Stimulated activated CD8-positive, alpha-beta memory T cell treated with anti-CD3 and anti-CD28 coated beads, Interleukin-15, amount 100 ng/mL, for 48 hours (primary cell): ENCODE measurements around the gene LINC01488.

Source experiments
- DNase-seq, 2 donors: peaks; one replicate each; pipeline ENCODE4 v3.0.0-alpha.2; 2020; ENCODE audit warnings: low read depth in 2 of 2

Gene LINC01488

DNA sequence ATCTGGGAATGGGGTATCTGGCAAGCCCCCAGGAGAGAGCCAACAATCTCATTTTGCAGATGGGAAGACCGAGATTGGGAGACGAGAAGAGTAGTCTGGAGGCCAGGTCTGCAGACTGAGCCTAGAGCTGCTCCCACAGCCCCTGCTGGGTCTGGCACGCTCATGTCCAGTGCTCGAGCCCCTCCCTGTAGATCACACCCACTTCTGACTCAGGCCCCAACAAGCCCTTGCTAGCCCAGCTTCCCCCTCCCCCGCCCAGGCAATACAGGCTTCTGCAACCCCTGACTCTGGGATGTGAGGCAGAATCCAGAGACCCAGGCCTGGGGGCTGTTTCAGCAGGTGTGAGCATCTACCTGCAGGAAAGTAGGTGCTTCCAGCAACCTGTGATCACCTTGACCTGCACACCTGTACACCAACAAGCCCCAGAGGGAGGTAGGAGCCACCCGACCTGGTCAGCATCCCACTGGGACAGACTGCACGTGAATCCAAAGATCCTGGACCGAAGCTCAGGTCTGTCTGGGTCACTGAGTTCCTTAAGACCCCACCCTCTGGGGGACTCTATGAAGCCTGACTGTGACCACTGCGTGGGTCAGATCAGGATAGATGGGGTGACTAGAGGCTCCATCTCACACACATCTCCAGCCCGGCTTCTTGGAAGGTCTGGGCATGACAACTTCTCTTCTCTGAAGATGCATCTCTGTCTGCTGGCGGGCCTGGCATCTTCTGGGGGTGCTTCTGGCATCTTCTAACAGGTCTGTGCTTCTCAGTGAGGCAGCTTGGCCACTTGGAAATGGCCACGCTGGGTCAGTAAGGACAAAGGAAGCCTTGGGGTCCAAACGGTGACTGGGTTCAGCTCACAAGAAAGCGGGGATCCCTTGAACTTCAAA, 29.3 kb downstream of the LINC01488 start:
- no peak for DNase-seq

DNA sequence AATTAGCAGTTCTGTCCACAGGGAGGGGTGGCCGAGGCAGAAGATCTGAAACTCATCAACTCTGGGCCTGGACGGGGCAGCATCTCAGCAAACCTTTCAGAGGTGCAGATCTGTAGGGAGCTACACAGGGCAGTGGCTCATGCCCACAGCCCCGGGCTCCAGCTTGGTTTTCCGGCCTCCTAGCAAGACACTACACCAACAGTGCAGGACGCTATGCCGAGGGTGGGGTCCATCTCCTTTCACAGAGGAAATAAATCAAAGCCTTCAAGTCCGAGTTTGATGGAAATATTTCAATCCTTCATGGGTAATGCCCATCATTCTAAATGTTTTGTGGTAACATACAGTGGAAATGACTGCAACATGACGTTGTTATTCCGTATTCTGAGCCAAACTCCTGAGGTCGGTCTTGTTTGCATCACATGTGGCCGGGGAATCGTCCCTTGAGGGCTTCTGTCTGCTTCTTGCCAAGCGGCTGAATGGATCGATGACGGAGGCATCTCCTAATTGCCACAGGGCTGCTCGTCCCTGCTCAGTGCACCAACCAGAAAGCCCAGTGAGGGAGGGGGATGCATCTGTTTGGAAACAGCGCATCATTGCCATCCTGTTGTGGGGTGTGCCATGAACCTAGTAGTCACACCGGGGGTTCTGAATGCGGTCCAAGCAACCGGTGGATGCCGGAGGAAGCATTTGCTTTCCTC, 30.0 kb downstream of the LINC01488 start:
- DNase-seq, result no peak

DNA sequence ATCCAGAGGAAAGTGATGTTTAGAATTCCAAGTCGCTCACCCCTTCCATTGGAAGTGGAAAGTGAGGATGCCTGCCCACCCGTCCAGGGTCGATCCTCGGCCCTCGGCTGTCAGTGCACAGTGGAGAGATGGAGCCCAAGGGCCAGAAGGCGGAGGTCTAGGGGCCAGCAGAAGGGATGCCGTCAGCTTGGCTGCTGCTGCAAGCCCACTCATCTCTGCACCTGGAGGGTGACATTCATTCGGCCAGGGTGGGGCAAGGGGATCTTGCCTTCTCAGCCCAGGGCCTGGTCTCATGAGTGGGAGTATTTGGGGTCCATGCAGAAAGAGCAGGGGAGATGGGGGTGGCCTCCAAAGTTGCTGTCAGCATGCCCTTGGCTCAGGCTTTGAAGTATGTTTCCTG, 30.7 kb downstream of the LINC01488 start:
- no peak for DNase-seq

DNA sequence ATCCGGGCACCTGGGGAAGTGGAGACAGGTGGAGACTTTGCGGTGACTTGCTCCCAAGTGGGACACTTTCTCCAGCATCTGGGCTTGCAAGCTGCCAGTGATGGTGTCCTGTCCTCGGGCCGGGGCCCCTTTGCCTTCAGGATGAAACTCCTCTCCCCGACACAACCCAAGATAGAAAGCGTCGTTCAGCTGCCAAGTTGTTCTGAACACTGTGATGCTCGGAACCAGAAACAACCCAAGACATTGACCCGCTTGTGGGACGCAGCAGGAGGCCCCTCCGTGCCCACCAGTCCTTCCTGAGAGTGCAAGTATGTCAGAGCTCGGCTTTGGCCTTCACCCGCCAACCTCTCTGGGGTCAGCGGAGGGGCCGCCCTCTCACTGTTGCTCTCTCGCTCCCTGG, 31.3 kb downstream of the LINC01488 start:
- DNase-seq, result no peak

DNA sequence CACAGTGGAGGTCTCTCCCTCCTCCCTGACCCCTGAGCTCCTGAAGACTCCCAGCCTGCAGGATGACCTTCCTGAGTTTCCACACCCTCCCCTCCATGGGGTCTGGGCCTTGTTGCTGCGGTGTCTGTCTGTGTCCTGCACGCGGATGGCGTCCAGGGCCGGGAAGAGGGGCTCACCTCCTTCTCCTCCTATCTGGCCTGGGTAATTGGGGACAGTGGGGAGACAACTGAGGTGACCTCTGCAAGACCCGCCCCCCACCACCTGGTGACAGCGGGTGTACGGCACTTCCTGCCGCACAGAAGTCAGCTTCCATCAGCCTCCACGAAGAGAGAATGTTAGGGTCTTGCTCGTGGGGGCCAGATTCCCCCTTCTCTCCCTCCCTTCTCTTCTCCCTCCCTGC, 31.7 kb downstream of the LINC01488 start:
- no peak for DNase-seq

DNA sequence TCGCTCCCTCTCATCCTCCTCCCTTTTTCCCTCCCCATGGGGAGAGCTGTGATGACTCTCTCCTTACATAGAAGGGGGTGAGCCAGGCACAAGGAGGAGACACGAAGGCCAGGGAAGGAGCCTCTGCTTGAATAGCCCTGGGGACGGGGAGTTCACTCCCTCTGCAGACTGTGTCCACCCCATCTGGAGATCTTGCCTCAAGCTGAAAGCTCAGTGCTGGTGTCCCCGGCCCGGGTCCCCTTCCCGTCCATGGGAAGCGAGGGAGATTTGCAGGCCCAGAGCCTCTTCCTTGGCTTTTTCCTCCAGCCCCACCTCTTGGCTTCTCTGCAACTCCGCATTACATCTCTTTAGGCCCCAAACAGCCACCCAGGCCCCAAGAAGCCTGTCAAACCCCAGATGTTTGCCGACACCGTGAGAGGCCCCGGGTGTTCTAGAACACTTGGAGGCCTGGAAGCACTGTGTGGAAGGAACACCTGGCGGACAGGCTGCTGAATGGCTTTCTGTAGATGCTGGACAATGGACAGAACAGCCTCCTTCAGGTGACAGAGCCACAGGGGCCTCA, 32.3 kb downstream of the LINC01488 start:
- DNase-seq, result no peak

DNA sequence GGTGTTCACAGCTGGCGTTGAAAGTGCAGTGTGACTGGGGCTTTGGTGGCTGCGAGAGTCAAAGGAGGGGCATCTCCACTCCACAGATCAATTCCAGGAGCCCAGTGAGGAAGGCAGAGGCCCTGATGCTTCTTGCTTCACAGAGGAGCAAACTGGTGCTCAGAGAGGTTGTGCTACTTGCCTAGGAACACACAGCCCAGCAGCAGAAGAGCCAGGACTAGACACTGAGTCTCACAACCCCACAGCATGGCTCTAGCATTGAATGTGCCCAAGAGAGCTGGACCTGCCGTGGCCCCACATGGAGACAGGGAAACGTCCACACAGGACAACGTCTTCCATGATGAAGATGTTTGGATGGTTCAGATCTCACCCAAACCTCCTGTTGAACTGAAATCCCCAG, 33.3 kb downstream of the LINC01488 start:
- DNase-seq, result no peak

DNA sequence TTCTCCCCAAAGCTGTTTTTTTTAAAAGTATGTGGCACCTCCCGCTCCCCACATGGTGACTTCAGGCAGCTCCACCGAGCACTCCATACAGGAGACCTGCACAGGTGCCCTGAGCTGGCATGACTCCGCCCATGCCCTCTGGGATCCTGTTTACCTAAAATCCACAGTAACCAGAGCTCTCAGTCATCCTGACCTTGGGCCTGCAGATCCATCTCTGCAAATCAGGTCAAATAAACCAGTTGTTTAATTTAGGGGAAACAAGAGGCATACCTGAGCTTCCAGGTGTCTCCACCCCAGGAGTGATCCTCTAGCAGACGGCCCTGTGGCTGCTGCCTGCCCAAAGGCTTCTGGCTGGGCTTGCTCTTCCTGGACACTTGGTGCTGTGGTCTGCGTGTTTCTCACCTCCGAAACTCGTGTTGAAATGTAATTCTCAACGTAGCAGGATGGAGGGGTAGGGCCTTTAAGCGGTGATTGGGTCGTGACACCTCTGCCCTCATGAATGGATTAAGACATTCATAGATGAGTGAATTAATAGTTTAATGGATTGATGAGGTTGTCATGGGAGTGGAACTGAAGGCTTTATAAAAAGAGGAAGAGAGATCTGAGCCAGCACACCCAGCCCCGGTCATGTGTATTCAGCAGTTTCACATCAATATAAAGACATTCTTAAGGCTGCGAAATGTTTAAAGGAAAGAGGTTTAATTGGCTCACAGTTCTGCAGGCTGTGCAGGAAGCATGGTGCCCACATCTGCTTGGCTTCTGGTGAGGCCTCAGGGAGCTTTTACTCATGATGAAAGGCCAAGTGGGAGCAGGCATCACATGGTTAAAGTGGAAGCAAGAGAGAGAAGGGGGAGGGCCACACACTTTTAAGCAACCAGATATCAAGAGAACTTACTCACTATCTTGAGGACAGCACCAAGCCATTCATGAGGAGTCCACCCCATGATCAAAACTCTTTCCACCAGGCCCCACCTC, 34.1 kb downstream of the LINC01488 start:
- DNase-seq, result no peak

DNA sequence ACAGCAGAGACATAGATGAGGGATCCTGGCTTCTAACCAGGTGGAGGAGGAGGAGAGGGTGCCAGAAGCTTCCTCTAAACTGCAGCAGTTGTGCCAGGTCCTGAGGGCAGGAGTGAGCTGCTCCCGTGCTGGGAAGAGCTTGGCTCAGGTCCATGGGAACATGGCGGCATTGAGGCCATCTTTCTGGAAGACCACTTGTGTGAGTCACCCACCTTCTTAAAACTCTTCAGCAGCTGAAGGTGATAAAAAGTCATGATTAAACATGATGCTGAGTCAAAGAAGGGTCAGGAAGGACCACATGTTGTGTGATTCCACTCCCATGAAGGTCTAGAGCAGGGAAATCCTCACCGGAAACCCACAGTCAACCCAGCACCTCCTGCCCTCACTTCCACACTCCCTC, 35.1 kb downstream of the LINC01488 start:
- no peak for DNase-seq

DNA sequence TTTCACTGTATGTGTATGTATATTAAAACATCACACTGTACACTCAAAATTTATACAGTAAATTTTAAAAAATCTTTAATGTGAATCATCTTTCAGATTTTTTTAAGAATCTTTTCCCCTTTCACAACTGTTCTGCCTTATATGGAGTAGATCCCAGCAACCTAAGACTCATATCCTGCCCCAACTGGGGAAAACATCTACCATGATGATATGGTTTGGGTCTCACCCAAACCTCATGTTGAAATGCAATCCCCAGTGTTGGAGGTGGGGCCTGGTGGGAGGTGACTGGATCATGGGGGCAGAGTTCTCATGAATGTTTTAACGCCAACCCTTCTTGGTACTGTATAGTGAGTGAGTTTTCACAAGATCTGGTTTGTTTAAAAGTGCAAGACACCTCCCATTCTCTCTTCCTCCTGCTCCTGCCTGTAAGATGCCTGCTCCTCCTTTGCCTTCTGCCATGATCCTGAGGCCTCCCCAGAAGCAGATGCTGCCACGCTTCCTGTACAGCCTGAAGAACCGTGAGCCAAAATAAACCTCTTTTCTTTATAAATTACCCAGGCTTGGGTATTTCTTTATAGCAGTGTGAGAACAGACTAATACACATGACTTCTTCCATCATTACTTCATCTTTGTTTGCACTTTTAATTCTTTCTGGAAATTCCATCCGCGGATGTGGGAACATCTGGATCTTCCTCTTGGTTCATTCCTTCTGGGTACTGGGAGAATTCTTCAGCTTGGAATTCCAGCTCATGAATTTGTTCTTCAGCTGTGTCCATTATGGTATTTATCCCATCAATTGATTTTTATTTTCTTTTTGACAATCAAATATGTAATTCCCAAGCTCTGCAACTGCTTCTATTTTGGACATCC, 36.9 kb downstream of the LINC01488 start:
- DNase-seq, result no peak

DNA sequence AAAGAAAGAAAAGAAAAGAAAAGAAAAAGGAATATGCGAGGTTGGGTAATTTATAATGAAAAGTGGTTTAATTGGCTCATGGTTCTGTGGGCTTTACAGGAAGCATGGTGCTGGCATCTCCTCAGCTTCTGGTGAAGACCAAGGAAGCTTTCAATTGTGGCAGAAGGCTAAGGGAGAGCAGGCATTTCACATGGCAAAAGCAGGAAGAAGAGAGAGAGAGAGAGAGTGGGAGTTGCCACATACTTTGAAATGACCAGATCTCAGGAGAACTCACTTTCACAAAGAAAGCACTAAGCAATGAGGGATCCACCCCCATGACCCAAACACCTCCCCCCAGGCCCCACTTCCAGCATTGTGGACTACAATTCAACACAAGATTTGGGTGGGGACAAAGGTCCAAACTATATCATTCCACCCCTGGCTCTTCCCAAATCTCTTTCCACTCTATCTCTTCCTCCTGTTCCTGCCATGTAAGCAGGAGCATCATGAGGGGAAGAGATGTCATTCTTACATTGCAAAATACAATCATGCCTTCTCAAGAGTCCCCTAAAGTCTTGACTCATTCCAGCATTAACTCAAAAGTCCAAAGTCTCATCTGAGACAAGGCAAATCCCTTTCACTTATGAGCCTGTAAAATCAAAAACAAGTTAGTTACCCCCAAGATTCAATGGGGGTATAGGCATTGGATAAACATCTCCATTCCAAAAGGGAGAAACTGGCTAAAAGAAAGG, 38.9 kb downstream of the LINC01488 start:
- DNase-seq, result no peak

DNA sequence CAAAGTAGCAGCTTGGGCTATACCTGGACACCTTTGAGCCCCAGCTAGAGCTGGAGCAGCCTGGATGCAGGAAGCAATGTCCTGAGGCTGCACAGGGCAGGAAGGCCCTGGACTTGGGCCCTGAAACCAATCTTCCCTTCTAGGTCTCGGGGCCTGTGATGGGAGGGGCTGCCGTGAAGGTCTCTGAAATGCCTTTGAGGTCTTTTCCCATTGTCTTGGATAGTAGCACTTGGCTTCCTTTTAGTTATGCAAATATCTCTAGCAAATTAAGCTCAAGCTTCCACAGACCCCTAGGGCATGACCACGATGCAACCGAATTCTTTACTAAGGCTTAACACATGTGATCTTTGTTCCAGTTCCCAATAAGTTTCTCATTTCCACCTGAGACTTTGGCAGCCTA, 40.0 kb downstream of the LINC01488 start:
- no peak for DNase-seq

DNA sequence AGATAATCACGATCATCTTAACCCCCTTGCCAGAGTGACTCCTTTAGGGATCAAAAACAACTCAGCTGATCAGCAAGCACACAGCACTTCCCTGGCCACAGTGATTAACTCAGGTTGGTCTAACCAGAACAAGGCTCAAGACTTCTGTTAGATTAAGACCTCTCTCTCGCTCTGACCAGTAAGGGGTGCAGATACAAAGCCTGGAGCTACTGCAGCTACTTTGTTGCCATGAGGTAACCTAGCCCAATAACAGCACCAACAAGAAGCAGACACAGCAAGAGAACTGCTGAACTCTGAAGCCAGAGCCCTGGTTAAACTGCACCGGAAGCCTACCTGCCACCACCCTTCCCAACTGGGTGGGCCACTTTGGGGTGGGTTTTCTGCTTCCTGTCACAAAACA, 42.0 kb downstream of the LINC01488 start:
- no peak for DNase-seq

DNA sequence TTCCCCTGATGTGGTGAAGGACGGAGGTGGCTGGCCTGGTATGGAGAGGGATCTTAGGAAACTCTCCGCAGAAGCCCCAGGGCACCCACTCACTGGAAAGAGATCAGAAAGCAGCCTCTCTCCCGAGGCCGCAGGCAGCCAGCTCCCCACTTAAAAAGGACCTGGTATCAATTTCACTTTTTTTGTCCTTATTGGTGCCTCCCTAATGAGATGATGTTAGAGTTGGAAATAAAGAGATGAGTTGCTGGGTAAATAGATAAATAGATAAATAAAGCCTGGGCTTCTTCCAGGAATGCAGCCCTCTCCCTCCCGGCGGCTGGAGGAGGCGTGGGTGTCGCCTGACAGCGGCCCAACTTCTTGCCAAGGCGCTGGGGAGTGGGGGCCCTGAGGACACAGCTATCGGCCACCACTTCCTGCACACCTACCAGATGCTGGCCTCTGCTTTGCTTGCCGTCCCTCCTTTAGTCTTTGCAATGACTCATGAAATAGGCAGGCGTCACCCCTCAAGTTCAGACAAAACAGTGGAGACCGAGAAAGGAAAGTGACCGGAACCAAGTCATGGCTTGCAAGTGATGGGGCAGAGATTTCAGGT, 42.9 kb downstream of the LINC01488 start:
- no peak for DNase-seq

DNA sequence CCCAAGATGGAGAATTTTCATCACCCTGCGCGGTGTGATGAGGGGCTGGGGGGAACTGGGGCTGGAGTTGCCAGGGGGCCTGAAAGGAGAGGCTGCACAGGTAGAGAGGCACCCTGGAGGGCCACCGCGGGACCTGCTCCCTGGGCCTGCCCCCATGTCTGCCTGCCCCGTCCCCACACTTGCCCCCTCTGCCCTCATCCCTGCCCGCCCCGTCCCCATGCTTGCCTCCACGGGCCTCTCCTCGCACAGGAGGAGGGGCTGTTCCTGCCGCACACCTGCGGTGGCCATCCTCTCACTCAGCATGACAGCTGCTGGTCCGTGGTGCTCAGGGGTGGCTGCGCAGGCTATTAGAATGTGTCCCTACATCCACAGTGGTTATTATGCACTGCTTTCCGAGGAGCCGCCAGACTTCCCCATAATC, 43.5 kb downstream of the LINC01488 start:
- no peak for DNase-seq

DNA sequence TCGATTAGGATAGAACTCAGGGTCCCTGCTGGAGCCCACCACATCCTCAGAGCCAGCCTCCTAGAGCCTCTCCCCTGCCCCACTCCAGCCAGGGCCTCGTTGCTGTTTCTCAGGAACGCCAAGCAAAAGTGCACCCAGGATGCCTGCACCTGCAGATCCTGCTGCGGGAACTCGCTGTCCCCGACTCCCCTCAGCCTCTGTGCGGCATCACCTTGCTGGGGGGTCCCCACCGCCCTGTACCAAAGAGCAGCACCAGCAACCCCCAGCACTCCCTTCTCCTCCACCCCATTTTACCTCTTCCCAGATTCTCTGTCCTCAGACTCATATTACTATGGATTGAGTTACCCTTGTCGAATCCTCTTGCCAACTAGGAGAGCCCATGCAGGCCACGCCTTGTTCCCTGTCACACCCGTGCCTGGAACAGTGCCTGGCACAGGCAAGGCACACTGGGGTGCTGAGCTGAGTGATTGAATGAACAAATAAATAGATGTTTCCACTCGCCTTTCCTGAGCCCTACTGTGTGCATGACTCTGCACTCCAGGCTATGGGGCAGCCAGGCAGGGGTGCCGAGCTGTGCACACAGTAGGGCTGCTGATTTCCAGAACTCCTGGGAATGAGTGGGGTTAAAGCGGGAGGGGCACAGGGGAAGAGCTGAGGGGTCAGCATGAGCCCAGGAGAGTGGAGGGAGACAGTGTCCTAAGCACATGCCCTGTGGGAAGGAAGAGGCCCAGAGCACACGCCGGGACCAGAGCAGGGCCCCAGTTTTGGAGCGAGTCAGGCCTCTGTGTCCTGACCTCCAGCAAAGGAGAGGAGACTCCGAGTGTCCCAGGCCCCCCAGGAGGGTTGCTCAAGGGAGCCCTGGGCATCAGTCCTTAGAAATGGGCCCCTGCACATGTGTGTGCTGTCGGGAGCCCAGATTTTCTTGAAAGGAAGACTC, 44.3 kb downstream of the LINC01488 start:
- no peak for DNase-seq

DNA sequence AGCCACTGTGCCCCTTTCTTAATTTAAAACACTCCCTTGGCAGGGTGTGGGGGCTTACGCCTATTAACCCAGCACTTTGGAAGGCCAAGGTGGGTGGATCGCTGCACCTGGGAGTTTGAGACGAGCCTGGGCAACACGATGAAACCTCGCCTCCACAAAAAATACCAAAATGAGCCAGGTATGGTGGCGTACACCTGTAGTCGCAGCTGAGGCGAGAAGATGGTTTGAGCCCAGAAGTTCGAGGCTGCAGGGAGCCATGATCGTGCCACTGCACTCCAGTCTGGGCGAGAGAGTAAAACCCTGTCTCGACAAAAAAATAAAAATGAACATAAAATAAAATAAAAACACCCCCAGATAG, 45.0 kb downstream of the LINC01488 start:
- DNase-seq, result no peak

DNA sequence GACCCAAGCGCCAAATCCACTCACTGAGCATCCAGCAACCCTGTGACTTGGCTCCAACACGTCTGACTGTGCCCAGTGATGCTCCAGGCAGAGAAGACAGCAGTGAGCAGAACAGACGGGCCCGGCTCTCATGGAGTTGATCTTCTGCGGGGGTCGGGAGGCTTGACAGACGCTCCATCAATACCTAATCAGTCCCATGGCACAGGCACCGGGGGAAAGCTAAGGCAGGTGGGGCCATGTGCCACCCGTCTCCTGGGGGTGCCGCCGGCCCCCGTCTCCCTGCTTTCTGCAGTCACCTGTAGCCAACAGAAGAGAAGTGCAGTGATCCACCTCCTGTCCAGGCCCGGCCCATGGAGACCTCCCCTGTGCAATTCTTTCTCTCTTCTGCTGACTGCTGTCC, 47.5 kb downstream of the LINC01488 start:
- no peak for DNase-seq
